ENCODE results near the gene ASB15.
"Not testable (repeated sequence)": the region's sequence is repeated elsewhere in the genome, so short reads cannot be mapped to it uniquely, and the experiment has no call there.

Gene ASB15

DNA sequence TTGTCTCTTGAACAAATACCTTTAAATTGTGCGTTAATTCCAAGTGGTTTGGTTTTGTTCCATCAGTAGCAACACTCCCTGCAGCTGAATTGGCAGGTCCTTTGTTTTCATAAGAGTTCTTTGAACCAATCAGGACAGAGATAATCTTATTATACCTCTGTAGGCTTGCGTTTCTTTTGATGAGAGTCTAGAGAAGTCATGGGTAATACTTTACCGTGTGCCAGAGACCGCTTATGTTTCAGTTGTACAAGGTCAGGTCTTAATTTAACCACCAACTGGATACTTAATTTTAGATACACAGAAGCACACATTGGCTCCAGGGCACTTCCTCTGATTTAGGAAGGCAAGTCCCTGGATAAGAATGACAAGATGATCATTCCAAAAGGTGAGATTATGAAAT, at the start of gene ASB15:
ASB15 (plus strand) TSS at position 292 of the 400 bp plus-strand sequence. CDS start 12,682 bp downstream, outside the sequence.
- DNase-seq = no peak

DNA sequence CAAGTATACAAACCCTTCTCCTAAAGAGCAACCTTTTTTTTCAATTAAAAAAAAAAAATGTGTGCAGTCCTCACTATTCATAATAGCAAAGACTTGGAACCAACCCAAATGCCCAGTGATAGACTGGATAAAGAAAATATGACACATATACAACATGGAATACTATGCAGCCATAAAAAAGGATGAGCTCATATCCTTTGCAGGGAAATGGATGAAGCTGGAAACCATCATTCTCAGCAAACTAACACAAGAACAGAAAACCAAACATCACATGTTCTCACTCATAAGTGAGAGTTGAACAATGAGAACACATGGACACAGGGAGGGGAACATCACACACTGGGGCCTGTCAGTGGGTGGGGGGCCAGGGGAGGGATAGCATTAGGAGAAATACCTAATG, 49.5 kb upstream of the ASB15 start:
- not testable (repeated sequence) for DNase-seq

DNA sequence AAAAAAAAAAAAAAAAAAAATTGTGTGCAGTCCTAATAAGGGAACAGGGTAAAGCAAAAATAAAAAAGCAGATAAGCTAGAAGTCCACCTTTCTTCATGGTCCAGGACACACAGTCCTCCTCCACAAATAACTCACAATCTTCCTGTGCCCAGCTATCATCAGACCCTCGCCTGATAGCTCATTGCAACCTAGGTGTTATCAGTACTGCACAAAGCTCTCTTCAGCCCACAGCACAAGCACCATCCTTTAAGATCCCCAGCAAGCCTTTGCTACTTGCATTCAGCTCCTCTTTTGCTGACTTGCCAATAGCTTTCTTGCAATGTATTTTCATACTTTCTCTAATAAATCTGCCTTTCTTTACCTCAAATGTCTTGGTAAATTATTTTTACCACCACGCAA, 49.0 kb upstream of the ASB15 start:
- no peak for DNase-seq

DNA sequence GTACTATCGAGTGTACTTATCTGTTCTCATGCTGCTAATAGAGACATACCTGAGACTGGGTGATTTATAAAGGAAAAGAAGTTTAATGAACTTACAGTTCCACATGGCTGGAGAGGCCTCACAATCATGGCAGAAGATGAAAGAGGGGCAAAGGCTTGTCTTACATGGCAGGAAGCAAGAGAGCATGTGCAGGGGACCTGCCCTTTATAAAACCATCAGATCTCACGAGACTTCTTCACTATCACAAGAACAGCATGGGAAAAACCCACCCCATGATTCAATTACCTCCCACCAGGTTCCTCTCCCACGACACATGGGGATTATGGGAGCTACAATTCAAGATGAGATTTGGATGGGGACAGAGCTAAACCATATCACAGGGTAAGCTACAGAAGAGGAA, 48.5 kb upstream of the ASB15 start:
- no peak for DNase-seq

DNA sequence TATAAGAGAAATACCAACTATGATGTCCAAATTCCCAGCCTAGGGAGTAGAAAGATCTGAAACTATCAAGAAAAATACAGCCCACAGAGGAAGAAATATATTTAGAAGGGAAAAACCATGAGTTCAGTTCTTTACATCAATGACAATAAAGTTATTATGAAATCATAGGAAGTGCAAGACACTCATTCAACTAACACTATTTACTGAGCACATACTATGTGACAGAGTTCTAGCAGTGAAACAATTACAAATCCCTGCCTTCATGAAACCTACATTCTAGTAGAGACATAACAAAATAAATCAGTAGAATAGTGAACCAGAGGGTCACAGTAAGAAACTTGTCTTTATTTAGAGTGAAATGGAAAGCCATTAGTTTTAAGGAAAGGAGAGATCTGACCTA, 46.1 kb upstream of the ASB15 start:
- DNase-seq = no peak

DNA sequence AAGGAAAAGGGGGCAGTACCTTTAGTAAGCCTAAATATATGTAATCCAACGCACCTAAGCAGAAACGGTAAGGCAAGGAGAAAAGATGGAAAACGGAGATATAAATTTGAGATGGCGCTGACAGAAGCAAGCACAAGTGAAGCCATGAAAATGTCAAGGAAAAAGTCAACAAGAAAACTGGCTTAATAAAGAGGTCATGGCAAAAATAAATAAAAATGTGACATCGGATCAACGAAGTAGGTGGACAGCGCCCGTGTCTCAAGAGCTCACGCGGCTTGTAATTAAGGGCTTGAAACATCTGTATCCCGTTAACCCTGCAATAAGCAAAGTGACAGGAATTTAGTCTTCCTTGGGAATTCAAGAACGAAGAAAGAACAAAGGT, 44.6 kb upstream of the ASB15 start:
- DNase-seq = no peak

DNA sequence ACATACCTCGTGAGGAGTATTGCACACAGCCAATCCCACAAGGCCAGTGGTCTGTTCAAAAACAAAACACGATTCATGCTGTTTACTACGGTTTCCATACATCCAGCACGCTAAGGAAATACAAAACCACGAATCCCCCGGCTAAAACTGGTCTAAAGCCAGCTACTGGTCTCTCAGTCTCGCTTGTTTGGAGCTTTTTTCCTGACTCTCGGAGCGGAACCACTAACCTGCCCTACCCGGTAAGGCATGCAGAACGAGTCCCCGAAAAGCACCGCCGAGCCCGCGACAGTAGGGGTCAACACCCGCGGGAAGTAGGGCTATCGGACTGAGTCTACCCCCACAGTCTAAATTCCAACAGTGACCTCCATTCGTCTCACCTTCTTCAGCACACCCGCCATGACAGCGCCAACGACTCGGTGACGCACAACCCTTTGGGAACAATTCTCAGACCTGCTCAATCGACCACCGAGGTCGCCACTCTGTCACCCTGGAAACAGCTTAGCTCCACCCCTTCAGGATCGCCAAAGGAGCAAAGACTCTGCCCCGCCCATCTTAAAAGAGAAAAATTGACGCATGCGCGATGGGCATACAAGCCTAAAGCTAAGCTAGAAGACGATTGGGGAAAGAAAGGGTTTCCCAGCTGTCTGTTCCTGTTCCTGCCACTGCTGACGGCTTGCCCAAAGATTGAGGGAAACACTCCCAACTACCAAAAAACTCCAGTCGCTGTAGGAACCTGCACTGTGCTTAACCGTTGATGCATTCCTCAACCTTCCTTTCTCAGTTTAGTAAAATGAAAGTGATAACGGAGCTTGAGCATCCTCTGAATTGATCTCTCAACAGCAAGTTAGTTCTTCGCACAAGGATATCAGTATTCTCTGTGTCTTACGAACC, 44.0 kb upstream of the ASB15 start, which contains the start of gene NDUFA5:
NDUFA5 (minus strand) TSS at position 421 of the 891 bp plus-strand sequence; CDS start at position 398, 23 bp downstream.
- DNase-seq = peak; percentile 63 to 99 (median 95)

DNA sequence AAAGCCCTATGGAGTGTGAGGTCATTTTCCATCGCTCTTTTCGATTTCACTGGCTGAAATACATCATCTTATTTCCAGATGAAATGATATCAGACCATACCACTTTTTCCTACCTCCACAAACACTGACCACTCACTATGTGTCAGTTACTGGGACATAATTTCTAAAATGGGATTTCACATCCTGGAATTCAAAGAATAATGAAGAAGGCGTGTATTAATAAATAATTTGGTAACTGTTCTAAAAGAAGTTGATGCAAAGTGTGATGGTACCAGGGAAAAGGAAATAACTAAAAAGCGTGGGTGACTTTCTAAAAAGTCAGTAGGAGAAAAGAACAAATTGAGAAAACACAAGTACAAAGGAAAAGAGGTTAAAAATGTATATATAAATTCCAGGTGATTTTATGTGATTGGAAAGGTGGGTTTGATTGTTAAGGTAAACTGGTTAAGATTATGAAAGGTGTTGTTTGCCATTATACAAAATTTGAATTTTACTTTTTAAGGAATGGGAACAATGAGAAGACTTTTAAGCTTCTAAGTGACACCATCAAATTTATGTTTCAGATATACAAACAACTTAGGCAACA, 43.2 kb upstream of the ASB15 start:
- no peak for DNase-seq

DNA sequence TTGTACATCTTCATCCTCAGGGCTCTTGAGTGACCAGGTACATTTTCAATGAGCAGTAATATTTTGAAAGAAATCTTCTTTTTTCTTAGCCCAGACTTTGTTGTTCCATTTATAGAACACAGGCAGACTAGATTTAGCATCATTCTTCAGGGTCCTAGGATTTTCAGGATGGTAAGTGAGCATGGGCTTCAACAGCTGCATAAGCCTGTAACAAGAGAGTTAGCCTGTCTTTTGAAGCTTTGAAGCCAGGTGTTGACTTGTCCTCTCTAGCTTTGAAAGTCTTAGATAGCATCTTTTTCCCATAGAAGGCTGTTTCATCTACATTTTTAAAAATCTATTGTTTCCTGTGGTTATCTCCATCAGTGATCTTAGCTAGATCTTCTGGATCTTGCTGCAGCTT, 39.5 kb upstream of the ASB15 start:
- DNase-seq = no peak

DNA sequence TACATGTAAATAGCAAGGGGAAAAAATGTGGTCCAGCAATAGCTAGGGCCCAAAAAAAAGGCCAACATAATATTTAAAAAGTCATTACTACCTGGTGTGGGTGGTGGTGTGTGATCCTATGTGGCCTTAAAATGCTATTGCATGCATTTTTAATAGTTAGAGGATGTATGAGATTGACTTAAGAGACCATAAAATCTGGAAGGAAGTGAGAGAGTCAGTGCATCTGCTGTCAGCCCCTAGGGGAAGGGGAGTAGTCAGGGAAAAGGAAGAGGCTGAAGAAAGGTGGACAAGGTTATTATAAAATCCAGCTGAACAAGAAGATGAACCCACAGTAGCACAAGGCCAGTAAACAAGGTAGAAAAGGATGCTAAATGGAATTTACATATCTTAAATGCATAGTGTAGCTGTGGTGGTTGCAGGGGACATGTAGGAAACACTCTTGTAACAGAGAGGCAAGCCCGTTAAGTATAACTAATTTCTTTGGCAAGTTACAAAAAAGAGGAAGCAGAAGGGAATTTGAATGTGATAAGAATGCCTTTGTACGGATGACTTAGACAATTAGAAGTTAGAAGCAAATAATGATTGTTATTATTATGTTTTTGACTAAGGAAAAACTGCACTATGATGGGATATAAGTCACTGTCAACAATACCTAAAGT, 32.1 kb upstream of the ASB15 start:
- DNase-seq = no peak

DNA sequence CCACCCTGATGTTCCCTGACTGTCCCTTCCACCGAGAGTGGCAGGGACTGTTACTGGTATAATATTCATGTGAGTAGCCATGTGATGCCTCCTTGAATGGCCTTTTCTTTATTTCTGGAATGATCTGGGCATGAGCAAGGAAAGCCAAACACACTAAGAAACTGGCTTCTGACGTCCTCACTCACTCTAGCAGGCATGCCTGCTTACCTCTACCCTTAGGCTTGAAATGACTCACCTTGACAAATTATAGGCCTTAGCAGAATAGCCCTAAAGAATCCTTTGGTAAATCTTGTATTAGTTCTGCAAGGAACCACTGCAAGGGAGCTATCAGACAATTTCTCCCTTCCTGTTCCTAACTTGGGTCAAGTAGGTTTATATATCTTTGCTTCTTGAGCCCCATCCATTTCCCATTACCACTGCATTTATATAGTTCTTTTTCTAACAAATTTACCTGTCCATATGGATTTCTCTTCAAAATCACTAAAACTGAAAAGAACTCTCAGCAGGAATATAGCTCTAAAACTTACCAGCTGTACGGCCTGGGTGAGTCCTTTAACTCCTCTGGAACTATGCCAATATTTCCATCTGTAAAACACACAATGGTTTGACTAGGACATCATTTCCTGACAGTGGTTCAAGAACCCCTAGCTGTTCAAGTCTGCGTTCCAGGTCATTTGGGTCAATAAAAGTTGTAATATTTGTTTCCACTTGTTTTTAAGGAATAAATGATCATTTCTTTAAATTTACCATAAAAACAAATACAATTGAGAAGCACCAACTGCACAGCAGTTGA, 31.0 kb upstream of the ASB15 start:
- DNase-seq = no peak

DNA sequence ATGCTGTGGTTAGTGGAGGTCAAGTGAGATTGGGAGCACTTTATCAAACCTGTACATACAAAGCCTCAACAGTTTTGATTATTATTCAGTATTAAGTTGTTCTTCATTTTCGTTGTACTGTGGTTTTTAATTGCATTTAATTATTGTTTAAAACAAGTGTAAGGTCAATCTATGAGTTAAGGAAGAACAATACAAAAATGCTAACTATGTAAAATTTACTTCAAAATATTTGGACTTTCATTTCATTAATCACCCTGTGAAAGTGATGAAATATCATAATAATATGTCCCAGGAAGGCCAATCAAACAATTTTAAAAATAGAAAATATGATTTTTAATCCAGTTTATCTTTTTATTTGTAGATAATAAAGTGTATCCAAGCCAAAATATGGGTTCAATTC, 30.4 kb upstream of the ASB15 start:
- no peak for DNase-seq

DNA sequence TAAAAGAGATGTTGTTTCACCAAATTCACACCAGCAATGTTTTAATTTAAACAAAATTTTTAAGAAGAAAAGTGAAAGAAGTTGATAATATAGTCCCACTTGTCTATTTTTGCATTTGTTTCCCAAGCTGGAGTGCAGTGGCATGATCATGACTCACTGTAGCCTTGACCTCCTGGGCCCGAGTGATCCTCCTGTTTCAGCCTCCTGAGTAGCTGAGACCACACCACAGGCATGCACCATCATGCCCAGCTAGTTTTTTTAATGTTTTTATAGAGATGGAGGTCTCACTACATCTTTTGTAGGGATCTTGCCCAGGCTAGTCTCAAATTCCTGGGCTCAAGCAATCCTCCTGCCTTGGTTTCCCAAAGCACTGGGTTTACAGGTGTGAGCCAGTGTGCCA, 29.9 kb upstream of the ASB15 start:
- DNase-seq = no peak

DNA sequence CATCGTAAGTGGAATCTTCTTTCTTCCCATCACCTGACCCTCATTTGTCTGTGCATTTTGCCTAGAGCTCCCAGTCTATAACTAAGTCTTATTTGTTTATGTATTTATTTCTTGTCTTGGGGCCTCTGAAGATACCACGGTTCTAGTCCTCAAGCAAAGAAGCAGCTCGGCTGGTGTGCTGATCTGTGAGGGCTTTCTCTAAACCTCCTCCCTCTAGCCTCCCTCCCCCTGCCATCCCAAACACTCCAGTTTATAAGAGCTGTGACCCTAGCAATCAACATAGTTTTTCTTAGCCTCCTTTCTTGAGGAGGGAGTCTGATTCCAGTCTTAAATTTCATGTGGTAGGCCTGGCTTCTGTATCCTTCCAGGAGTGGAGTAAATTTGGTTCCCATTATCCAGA, 28.3 kb upstream of the ASB15 start:
- DNase-seq = no peak

DNA sequence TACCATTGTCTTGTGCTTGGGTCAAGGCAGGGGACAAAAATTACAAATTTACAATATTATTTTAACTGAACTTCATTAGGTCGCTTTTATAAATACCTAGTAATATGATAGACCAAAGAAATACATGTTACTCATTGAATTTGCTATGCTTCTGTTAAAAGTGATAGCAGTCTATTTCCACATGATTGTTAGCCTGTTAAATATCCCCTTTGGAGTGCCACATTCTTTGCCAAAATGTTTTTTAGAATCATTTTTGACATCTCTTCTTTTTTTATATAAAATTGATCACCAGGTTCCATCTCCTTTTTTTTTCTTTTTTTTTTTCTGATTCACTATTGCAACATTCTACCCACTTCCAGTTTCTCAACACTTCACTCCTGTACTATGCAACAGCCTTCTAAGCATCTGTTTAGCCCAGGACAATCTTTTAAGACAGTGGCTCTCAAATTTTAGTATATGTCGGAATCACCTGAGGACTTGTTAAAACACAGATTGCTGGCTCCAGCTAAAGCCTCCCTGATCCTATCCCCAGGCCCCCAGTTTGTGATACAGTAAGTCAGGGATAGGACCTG, 27.6 kb upstream of the ASB15 start:
- DNase-seq = no peak

DNA sequence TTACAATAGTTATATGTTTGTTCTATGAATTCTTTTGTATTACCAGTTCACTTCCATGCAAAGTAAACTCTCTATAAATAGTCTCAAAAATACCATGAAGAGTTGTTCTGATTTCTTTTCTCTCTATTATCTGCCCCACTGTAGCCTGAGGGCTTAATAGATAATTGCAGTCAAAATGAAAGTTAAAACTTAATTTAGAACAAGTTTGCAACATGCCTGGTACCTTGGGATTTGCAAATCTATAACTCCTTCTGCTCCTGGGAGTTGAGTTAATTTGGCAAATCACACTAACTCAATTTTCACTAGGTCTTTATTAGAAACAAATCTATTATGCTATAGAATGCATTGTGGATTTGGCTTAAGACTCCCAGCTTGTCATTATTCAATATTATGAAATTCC, 22.2 kb upstream of the ASB15 start:
- no peak for DNase-seq

DNA sequence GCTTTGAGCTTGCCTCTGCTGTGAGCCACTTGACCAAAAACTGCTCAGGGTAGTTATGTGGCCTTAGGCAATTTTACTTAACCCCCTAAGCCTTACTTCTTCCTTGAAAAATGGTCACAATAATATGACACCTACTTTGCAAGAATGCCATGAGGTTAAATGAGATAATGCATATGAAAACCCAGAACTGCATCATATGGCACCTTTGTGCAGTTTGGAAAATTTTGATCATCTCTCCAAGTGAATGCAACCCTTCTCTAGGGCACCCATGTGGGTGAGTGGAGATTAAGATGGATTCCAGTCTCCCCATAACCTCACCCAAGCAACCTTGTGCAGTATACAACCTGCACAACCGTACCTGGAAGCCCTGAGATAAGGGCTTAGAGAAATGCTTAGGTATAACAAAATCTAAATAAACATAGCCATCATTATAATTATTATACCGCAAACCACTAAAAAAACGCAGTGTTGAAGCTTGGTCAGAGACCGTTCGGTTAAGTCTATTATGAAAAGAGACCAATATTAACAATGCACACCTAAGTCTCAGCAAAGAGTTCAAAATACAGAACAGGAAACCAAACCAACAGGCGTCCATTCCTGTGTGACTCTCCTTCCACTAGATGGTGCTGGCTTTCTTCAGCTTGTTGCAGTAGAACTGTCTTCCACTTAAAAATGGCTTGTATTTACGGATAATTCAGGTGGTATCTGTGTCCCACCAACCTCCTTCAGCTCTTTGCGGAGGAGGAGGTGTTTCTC, 21.0 kb upstream of the ASB15 start:
- peak in 1 of 56 donors; percentile 2 for DNase-seq

DNA sequence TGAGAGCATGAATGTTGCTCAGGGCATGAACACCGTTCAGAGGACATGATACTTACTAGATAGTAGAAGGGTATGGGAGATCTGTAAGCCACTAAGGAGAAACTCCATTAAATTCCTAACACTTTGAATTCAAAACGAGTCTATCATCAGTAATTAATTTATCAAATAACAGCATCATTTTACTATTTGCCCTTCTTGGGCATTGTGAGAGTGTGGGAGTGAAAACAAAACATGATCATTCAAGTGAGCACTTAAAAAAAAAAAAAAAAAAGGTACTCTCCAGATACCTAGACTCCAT, 20.5 kb upstream of the ASB15 start:
- DNase-seq = no peak

DNA sequence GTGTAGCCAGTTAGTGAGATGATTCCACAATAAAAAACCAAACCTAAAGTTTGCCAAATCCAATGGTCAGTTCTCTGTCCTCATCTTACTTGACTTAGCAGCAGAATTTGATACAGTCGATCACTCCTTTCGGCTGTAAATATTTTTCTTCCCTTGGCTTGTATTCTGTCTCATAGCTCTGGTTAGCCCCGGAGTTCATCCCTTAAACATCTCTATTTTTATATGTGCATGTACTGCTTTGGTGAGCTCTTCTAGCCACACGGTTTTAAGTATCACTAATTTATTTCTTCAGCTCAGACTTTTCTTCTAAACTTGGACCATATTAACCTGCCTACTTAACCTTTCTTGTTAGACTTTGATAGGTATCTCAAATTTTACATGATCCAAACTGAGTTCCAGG, 17.8 kb upstream of the ASB15 start:
- DNase-seq = no peak

DNA sequence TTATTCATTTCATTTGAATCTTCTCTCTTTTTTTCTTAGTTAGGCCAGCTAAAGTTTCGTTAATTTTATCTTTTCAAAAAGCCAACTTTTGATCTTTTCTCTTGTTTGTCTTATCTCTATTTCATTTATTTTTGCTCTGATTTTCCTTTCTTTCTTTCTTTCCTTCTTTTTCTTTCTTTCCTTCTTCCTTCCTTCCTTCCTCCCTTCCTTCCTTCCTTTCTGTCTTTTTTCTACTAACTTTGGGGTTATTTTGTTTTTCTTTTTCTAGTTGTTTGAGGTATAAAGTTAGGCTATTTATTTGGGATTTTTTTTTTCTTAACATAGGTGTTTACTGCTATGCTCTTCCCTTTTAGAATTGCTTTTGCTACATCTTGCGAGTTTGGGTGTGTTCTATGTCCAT, 13.2 kb upstream of the ASB15 start:
- no peak for DNase-seq

DNA sequence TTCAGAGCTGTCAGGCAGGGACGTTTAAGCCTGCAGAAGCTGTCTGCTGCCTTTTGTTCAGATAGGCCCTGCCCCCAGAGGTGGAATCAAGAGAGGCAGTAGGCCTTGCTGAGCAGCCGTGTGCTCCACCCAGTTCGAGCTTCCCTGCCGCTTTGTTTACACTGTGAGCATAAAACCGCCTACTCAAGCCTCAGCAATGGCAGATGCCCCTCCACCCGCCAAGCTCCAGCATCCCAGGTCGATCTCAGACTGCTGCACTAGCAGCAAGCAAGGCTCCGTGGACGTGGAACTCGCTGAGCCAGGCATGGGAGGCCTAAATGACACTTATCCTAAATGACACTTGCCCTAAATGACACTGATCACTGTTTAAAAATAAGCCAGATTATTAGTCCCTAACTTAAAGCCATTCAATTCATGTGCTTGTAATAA, 6.8 kb upstream of the ASB15 start:
- DNase-seq = no peak
